GM12865 (cell line): Measurements from ENCODE around the gene TRIP13.
"Not testable (repeated sequence)": the region's sequence is repeated elsewhere in the genome, so short reads cannot be mapped to it uniquely, and the experiment has no call there.

Experiments
- DNase-seq: peaks from one replicate; pipeline ENCODE4 v3.0.0; 2010; ENCODE audit warnings: low read depth
- H3K4me3 ChIP-seq: 2 replicates; pipeline ENCODE4 v1.5.1; 2011; ENCODE audit warnings: mild to moderate bottlenecking, low read depth, low read length, control low read depth
- CTCF ChIP-seq: IDR thresholded peaks from 2 replicates; pipeline ENCODE4 v1.5.1; 2011; ENCODE audit warnings: low read length, control low read depth, low read depth, inconsistent platforms; ENCODE audit not compliant: insufficient read depth; ENCODE audit errors: missing control alignments

The TRIP13 gene

GRCh38 chr5:872301-872700 lies 20.4 kb upstream of the TRIP13 start:
- no peak for DNase-seq
- TF ChIP-seq CTCF, result no peak
- no peak overlapping the region for H3K4me3 ChIP-seq

DNA sequence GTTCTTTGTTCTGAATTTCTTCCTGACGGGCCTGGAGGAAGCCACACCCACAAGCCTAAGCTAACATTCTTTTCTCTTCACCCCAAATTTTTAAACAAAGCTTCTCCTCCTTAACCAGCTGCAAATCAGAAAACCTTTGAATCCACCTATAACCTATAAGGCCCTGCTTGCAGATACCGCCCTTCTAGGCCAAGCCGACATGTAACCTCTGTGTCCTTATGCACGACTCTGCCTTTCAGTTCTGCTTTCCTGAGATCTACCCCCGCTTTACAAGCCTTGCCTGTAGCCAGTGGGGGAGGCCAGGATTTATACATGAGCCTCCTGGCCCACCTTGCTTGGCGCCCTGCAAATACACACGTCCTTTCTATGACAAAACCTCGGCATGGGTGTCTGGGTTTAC lies 19.4 kb upstream of the TRIP13 start:
- H3K4me3 ChIP-seq, result no peak overlapping the region
- TF ChIP-seq CTCF, result no peak
- no peak for DNase-seq

- no peak for TF ChIP-seq CTCF
Observed at GRCh38 chr5:875931-876330, 16.8 kb upstream of the TRIP13 start.

GRCh38 chr5:876398-877365 lies 16.0 kb upstream of the TRIP13 start:
- H3K4me3 ChIP-seq, result no peak overlapping the region
- TF ChIP-seq CTCF, result no peak
- DNase-seq, result no peak

More at GRCh38 chr5:875931-876330, 16.8 kb upstream of the TRIP13 start:
- no peak for DNase-seq
- no peak overlapping the region for H3K4me3 ChIP-seq

DNA sequence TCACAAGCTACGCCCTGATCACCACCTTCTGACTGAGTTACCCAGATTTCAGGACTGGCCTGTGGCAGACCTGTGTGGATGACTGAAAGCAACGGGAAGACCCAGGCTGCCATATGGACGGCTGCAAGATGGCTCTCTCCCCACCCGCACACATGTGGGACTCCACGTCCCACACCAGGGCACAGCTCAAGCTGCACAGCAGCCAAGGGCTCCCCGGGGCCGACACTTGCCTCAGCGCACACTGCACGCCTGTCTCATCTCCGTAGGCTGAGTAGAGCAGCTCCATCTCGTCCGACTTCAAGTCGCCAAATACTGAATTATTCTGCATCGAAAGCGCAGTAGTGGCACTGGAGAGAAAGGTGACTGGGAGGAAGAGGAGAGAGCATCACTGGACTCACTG lies 14.6 kb upstream of the TRIP13 start:
- no peak for TF ChIP-seq CTCF
- H3K4me3 ChIP-seq, result no peak overlapping the region
- no peak for DNase-seq

DNA sequence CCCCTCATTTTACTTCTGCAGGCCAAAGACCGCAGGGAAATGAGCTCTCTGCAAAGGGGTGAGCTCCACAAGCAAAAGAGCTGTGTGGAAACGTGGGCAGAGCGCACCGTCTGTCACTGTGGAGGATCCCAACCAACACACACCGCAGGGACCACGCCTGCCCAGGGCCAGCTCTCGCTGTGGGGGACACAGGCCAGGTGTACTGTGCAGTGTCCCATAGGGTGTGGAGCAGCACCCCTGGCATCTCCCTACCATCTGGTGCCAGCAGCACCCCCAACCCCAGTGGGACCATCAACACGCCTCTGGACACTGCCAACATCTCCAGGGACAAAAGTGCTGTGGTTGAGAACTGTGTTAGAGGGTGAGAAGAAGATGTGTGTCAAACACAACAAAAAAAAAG lies 14.0 kb upstream of the TRIP13 start:
- not testable (repeated sequence) for H3K4me3 ChIP-seq, DNase-seq

DNA sequence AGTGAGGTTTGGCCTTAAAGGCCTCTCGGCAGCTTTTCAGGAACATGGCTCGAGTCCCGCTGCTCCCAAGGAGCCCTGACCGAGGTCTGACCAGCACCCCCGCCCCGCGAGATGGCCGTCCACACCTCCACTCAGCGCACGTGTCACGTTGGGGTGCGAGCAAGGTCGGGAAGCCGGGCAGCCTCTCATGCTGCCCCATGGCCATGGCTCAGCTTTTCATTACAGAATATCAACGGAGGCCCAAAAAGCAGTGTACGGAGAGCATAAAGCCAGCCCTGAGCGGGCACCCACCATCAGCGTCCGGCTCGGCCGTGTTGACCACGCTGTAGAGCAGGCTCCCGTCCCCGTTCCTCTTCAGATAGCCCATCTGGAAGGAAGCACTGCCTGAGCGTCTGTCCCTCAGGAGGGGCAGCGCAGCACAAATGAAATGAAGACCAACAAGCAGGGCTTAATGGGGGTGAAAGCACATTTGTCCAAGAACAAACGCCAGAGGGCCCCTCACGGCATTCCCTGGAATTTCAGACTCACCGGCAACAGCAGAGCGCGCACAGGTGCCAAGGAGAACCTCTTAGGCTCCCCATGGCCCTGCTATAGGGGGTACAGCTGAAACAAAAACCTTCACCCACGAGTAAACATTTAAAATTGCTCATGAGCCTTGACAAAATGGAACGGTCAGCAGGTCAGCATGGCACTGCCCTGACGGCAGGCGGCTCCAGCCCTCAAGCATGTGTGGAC lies 11.7 kb upstream of the TRIP13 start:
- TF ChIP-seq CTCF, result no peak
- DNase-seq, result no peak
- no peak overlapping the region for H3K4me3 ChIP-seq
